ENCODE data around the gene WDSUB1.

WDSUB1 gene

GRCh38 chr2:159199236-159199635 lies 87.3 kb downstream of the WDSUB1 start:
- H3K27me3 Mint-ChIP-seq, result no peaks in the 10 kb centered on the region
- H3K4me3 Mint-ChIP-seq, result no peak overlapping the region
- H3K9me3 Mint-ChIP-seq, result no peaks in the 10 kb centered on the region
- no peaks in the 10 kb centered on the region for H3K36me3 Mint-ChIP-seq
- H3K4me1 Mint-ChIP-seq, result peaks cover 22% of the 10 kb centered on the region
- H3K27ac Mint-ChIP-seq, result no peak overlapping the region

GRCh38 chr2:159196393-159196925 lies 90.0 kb downstream of the WDSUB1 start:
- Mint-ChIP-seq H3K27ac (no peak overlapping the region), H3K4me3 (no peak overlapping the region), H3K9me3 (no peaks in the 10 kb centered on the region), H3K4me1 (peaks cover 9% of the 10 kb centered on the region), H3K27me3 (no peaks in the 10 kb centered on the region), H3K36me3 (no peaks in the 10 kb centered on the region)

GRCh38 chr2:159195697-159196096 lies 90.8 kb downstream of the WDSUB1 start:
- Mint-ChIP-seq H3K4me1 (peaks cover 2% of the 10 kb centered on the region), H3K4me3 (no peak overlapping the region), H3K27ac (no peak overlapping the region), H3K36me3 (no peaks in the 10 kb centered on the region), H3K9me3 (no peaks in the 10 kb centered on the region), H3K27me3 (no peaks in the 10 kb centered on the region)

GRCh38 chr2:159194241-159194640 lies 92.3 kb downstream of the WDSUB1 start:
- no peaks in the 10 kb centered on the region for H3K36me3 Mint-ChIP-seq
- H3K27ac Mint-ChIP-seq, result no peak overlapping the region
- H3K4me3 Mint-ChIP-seq, result no peak overlapping the region
- H3K9me3 Mint-ChIP-seq, result no peaks in the 10 kb centered on the region
- no peaks in the 10 kb centered on the region for H3K4me1 Mint-ChIP-seq
- no peaks in the 10 kb centered on the region for H3K27me3 Mint-ChIP-seq

- no peaks in the 10 kb centered on the region for H3K36me3 Mint-ChIP-seq
- H3K27ac Mint-ChIP-seq, result no peak overlapping the region
- no peaks in the 10 kb centered on the region for H3K27me3 Mint-ChIP-seq
- no peaks in the 10 kb centered on the region for H3K9me3 Mint-ChIP-seq
- H3K4me3 Mint-ChIP-seq, result no peak overlapping the region
- no peaks in the 10 kb centered on the region for H3K4me1 Mint-ChIP-seq
Observed at GRCh38 chr2:159193791-159194190, 92.7 kb downstream of the WDSUB1 start.

GRCh38 chr2:159192371-159192918 lies 94.1 kb downstream of the WDSUB1 start:
- Mint-ChIP-seq H3K4me3 (no peak overlapping the region), H3K9me3 (no peaks in the 10 kb centered on the region), H3K27ac (no peak overlapping the region), H3K36me3 (no peaks in the 10 kb centered on the region), H3K27me3 (no peaks in the 10 kb centered on the region), H3K4me1 (no peaks in the 10 kb centered on the region)

- H3K4me3 Mint-ChIP-seq, result no peak overlapping the region
Observed at GRCh38 chr2:159188449-159188848, 98.1 kb downstream of the WDSUB1 start.

GRCh38 chr2:159187106-159187505 lies 99.4 kb downstream of the WDSUB1 start:
- no peaks in the 10 kb centered on the region for H3K9me3 Mint-ChIP-seq
- no peak overlapping the region for H3K4me3 Mint-ChIP-seq
- no peak overlapping the region for H3K27ac Mint-ChIP-seq
- no peaks in the 10 kb centered on the region for H3K27me3 Mint-ChIP-seq
- no peaks in the 10 kb centered on the region for H3K36me3 Mint-ChIP-seq
- H3K4me1 Mint-ChIP-seq, result peaks cover 3% of the 10 kb centered on the region

More at GRCh38 chr2:159188449-159188848, 98.1 kb downstream of the WDSUB1 start:
- H3K27ac Mint-ChIP-seq, result no peak overlapping the region
- H3K9me3 Mint-ChIP-seq, result no peaks in the 10 kb centered on the region
- peaks cover 3% of the 10 kb centered on the region for H3K4me1 Mint-ChIP-seq
- no peaks in the 10 kb centered on the region for H3K27me3 Mint-ChIP-seq
- no peaks in the 10 kb centered on the region for H3K36me3 Mint-ChIP-seq

GRCh38 chr2:159186462-159186861 lies 100.0 kb downstream of the WDSUB1 start:
- H3K4me1 Mint-ChIP-seq, result peaks cover 3% of the 10 kb centered on the region
- no peak overlapping the region for H3K4me3 Mint-ChIP-seq
- H3K36me3 Mint-ChIP-seq, result no peaks in the 10 kb centered on the region
- no peaks in the 10 kb centered on the region for H3K27me3 Mint-ChIP-seq
- no peak overlapping the region for H3K27ac Mint-ChIP-seq
- no peaks in the 10 kb centered on the region for H3K9me3 Mint-ChIP-seq
